HG02623 (cell line): ENCODE data around the gene RGS7.
"Not testable (repeated sequence)": the region's sequence is repeated elsewhere in the genome, so short reads cannot be mapped to it uniquely, and the experiment has no call there.

Experiments used
- ATAC-seq: cut with Tn5 transposase; IDR thresholded peaks from one replicate; pipeline ENCODE4 v1.9.1; 2021; ENCODE audit warnings: moderate library complexity; ENCODE audit not compliant: unreplicated experiment

Gene RGS7

GRCh38 chr1:240747907-240748306 lies 609.1 kb downstream of the RGS7 start:
- ATAC-seq = no peak

DNA sequence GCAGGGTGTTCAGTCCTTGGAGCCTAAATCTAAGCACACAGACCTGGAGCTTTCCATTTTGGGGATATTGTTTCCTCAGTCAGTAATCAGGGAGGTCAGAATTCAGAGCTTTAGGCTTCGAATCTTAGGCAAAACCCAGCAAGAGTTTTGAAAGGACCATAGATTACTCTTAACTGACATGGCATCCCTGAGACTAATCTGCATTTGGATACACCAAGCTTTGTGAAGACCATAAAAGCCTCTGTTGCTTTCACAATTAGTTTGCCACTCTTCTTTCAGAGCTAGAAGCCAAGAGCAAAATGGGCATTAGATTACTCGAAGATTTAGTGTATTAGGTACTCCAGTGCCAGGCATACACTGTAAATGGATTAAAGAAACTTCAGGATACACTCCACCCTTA lies 613.3 kb downstream of the RGS7 start:
- ATAC-seq = no peak

- no peak for ATAC-seq
Observed at GRCh38 chr1:240739754-240740153, 617.3 kb downstream of the RGS7 start.

DNA sequence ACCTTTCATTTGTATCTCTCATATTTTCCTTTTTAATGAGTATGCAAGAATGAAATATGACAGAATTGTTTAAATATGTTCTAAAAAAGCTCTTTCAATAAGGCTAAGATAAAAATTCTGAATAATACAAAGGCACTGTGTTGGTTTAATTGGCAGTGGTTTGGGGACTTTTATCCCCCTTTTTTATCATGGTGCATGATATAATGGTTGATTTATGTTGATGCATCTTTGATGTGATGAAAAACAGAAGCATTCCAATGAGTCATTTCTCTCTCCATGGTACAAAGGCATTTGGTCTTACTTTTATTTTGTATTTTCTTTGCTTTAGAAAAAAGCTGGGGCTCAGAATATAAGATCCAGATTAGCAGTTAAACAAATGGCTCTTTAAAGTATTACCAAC lies 617.9 kb downstream of the RGS7 start:
- ATAC-seq = no peak

GRCh38 chr1:240737766-240738265 lies 619.2 kb downstream of the RGS7 start:
- ATAC-seq = no peak

- no peak for ATAC-seq
Observed at GRCh38 chr1:240737298-240737697, 619.7 kb downstream of the RGS7 start.

DNA sequence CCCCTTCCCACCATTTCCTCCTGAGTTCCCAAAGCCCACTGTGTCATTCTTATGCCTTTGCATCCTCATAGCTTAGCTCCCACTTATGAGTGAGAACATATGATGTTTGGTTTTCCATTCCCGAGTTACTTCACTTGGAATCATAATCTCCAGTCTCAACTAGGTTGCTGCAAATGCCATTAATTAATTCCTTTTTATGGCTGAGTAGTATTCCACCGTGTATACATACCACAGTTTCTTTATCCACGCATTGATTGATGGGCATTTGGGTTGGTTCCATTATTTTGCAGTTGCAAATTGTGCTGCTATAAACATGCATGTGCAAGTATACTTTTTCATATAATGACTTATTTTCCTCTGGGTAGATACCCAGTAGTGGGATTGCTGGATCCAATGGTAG lies 622.3 kb downstream of the RGS7 start:
- ATAC-seq = not testable (repeated sequence)

DNA sequence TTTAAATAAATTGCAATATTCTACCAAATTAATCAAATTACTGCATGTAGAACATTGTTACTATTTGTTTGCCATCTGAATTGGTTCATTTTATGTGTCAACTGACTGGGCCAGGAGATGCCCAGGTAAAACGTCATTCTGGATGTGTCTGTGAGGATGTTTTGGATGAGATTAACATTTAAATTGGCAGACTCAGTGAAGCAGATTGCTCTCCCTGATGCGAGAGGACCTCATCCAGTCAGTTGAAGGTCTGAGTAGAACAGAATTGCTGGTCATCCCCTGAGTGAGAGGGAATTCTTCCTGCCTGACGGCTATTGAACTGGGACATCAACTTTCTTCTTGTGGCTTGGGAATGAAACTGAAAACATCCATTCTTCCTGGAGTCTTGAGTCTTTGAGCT lies 623.0 kb downstream of the RGS7 start:
- no peak for ATAC-seq

DNA sequence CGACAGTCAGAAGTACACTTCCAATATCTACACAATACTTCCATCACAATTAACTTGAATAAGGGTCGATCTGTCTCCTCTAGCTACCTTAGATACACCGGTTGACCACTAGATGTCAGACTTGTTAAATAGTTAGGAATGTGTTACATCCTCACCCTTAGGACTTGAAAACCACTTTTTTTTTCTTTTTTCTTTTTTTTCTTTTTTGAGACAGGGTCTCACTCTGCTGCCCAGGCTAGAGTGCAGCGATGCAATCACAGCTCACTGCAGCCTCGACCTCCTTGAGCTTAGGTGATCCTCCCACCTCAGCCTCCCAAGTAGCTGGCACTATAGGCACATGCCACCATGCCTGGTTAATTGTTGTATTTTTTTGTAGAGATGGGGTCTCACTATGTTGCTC lies 624.6 kb downstream of the RGS7 start:
- ATAC-seq = peak; percentile 82
